ENCODE data around the gene ATP2C2.

Gene ATP2C2

DNA sequence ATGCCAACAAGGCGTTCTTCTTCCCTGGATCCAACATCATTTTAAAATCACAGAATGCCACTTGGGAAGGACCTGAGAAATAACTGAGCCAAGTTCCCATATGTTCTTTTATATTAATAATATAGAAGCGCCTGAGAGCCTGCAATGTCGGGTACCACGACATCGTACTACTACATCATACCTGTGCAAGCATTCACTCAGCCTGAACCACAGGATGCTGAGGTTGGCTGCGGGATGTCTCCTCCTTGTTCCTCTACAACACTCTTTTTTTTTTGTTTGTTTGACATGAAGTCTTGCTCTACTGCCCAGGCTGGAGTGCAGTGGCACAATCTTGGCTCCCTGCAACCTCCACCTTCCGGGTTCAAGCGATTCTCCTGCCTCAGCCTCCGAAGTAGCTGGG lies 2.1 kb upstream of the ATP2C2 start:
- 85% methylated on average over 9 of the region's 9 CpGs for WGBS
- peaks cover 10% of the 10 kb centered on the region for H3K4me1 ChIP-seq (ENCODE audit: control insufficient read depth, insufficient read depth, low read depth, low read length)
- H3K79me1 ChIP-seq (replicated peaks; ENCODE audit: low read length, poor library complexity, severe bottlenecking), result no peaks in the 10 kb centered on the region
- H2BK120ac ChIP-seq (ENCODE audit: low read depth, low read length), result no peak overlapping the region
- no peak overlapping the region for H3K18ac ChIP-seq (ENCODE audit: low read depth in 1 of 2, low read length in 2 of 2)
- H3K9ac ChIP-seq (ENCODE audit: low read length), result no peak overlapping the region
- H3K14ac ChIP-seq (ENCODE audit: low read length in 2 of 2), result no peak overlapping the region
- H2BK15ac ChIP-seq (ENCODE audit: low read depth, poor library complexity, severe bottlenecking), result no peak overlapping the region
- H3K27me3 ChIP-seq (ENCODE audit: control insufficient read depth in 1 of 2, insufficient read depth in 1 of 2, low read length in 2 of 2), result peaks cover 62 to 73% of the 10 kb centered on the region in 2 experiments
- no peak overlapping the region for H2AK5ac ChIP-seq (ENCODE audit: low read length, severe bottlenecking)
- no peak overlapping the region for H4K91ac ChIP-seq (ENCODE audit: low read length)
- no peak overlapping the region for H2AFZ ChIP-seq (ENCODE audit: low read depth, low read length)
- H3K9me3 ChIP-seq (ENCODE audit: control insufficient read depth, low read length), result no peaks in the 10 kb centered on the region
- DNase-seq, result no peak
- no peak overlapping the region for H3K23ac ChIP-seq (ENCODE audit: low read length in 2 of 2)
- no peak overlapping the region for H3K4me3 ChIP-seq (ENCODE audit: insufficient read depth in 1 of 2, low read depth in 1 of 2, low read length in 2 of 2)
- no peak overlapping the region for H3K4me2 ChIP-seq (ENCODE audit: low read length, poor library complexity, severe bottlenecking)
- no peaks in the 10 kb centered on the region for H3K36me3 ChIP-seq (ENCODE audit: control insufficient read depth in 1 of 2, insufficient read depth in 2 of 2, low read depth in 1 of 2, low read length in 2 of 2)
- H3K27ac ChIP-seq (ENCODE audit: low read length, poor library complexity, severe bottlenecking), result no peak overlapping the region
- H2BK12ac ChIP-seq (ENCODE audit: low read length in 2 of 2), result no peak overlapping the region
- H2BK5ac ChIP-seq (ENCODE audit: low read depth, low read length, poor library complexity, severe bottlenecking), result no peak overlapping the region
- H3K4ac ChIP-seq (ENCODE audit: low read depth in 1 of 2, low read length in 2 of 2), result no peak overlapping the region
- H4K8ac ChIP-seq (ENCODE audit: low read length), result no peak overlapping the region

DNA sequence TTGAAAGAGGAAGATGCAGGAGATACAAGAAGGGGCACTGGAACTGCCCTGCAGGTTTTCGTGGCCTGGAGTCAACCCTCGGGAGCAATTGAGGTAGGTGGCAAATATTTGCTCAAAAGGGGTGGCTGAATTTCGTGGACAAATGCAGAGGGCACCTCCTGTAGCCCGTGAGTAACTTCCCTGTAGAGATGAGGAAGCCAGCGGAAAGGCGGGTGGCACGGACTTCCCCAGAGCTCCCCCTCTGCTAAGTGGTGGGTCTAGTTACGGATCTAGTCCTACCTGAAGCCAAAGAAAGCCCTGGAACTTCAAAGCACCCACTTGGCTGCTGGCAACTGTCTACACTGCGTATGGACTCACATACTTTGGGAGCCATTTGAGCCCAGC lies 1.0 kb upstream of the ATP2C2 start:
- no peak for DNase-seq
- Histone ChIP-seq H3K9ac (ENCODE audit: low read length) (no peak overlapping the region), H2AFZ (ENCODE audit: low read depth, low read length) (no peak overlapping the region), H3K9me3 (ENCODE audit: control insufficient read depth, low read length) (no peaks in the 10 kb centered on the region), H3K4me3 (ENCODE audit: insufficient read depth in 1 of 2, low read depth in 1 of 2, low read length in 2 of 2) (no peak overlapping the region), H3K27ac (ENCODE audit: low read length, poor library complexity, severe bottlenecking) (no peak overlapping the region), H3K79me1 (replicated peaks; ENCODE audit: low read length, poor library complexity, severe bottlenecking) (no peaks in the 10 kb centered on the region), H2BK120ac (ENCODE audit: low read depth, low read length) (no peak overlapping the region), H3K36me3 (ENCODE audit: control insufficient read depth in 1 of 2, insufficient read depth in 2 of 2, low read depth in 1 of 2, low read length in 2 of 2) (no peaks in the 10 kb centered on the region), H3K4me1 (ENCODE audit: control insufficient read depth, insufficient read depth, low read depth, low read length) (peaks cover 8% of the 10 kb centered on the region), H3K14ac (ENCODE audit: low read length in 2 of 2) (no peak overlapping the region), H3K18ac (ENCODE audit: low read depth in 1 of 2, low read length in 2 of 2) (no peak overlapping the region), H3K27me3 (ENCODE audit: control insufficient read depth in 1 of 2, insufficient read depth in 1 of 2, low read length in 2 of 2) (peaks cover 68 to 82% of the 10 kb centered on the region in 2 experiments), H2BK5ac (ENCODE audit: low read depth, low read length, poor library complexity, severe bottlenecking) (no peak overlapping the region), H2BK15ac (ENCODE audit: low read depth, poor library complexity, severe bottlenecking) (no peak overlapping the region), H3K4me2 (ENCODE audit: low read length, poor library complexity, severe bottlenecking) (no peak overlapping the region), H2BK12ac (ENCODE audit: low read length in 2 of 2) (no peak overlapping the region), H3K4ac (ENCODE audit: low read depth in 1 of 2, low read length in 2 of 2) (no peak overlapping the region), H2AK5ac (ENCODE audit: low read length, severe bottlenecking) (no peak overlapping the region), H4K91ac (ENCODE audit: low read length) (no peak overlapping the region), H3K23ac (ENCODE audit: low read length in 2 of 2) (no peak overlapping the region), H4K8ac (ENCODE audit: low read length) (no peak overlapping the region)
- 78% methylated on average over 9 of the region's 9 CpGs for WGBS

DNA sequence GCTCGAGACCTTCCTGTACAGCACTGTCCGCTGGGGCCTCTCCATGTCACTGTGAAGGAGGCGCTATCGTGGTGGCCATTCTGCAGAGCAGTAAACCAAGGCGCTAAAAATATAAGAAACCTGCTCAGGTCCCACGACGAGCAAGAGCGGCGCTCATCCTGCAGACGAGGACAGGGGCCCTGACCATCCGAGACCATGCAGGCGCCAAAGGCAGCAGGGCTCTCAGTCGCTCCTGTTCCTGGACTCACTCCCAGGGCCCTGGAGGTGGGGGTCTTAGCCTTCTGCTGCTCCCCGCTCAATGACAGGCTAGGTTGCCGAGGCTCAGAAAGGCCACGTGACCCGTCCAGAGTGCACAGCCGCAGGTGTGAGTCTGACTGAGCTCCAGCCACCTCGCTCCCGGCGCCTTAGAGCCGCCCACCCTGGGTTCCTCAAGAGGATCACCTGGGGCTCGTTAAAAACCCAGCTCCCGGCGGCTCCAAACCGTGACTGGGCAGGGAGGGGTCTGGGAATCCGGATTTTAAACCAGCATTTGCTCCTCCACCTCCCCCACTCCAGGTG lies 509 bp upstream of the ATP2C2 start:
- H2BK12ac ChIP-seq (ENCODE audit: low read length in 2 of 2), result no peak overlapping the region
- H3K27me3 ChIP-seq (ENCODE audit: control insufficient read depth in 1 of 2, insufficient read depth in 1 of 2, low read length in 2 of 2), result peaks cover 66 to 77% of the 10 kb centered on the region in 2 experiments
- WGBS, result 47% methylated on average over 26 of the region's 27 CpGs
- no peak overlapping the region for H3K9ac ChIP-seq (ENCODE audit: low read length)
- H3K18ac ChIP-seq (ENCODE audit: low read depth in 1 of 2, low read length in 2 of 2), result no peak overlapping the region
- H2AFZ ChIP-seq (ENCODE audit: low read depth, low read length), result no peak overlapping the region
- DNase-seq, result no peak
- H3K14ac ChIP-seq (ENCODE audit: low read length in 2 of 2), result no peak overlapping the region
- H3K27ac ChIP-seq (ENCODE audit: low read length, poor library complexity, severe bottlenecking), result no peak overlapping the region
- no peak overlapping the region for H4K91ac ChIP-seq (ENCODE audit: low read length)
- H2AK5ac ChIP-seq (ENCODE audit: low read length, severe bottlenecking), result no peak overlapping the region
- H3K79me1 ChIP-seq (replicated peaks; ENCODE audit: low read length, poor library complexity, severe bottlenecking), result no peaks in the 10 kb centered on the region
- H3K9me3 ChIP-seq (ENCODE audit: control insufficient read depth, low read length), result no peaks in the 10 kb centered on the region
- peaks cover 6% of the 10 kb centered on the region for H3K4me1 ChIP-seq (ENCODE audit: control insufficient read depth, insufficient read depth, low read depth, low read length)
- no peak overlapping the region for H2BK5ac ChIP-seq (ENCODE audit: low read depth, low read length, poor library complexity, severe bottlenecking)
- no peak overlapping the region for H2BK15ac ChIP-seq (ENCODE audit: low read depth, poor library complexity, severe bottlenecking)
- H4K8ac ChIP-seq (ENCODE audit: low read length), result no peak overlapping the region
- no peak overlapping the region for H3K4me2 ChIP-seq (ENCODE audit: low read length, poor library complexity, severe bottlenecking)
- H3K4me3 ChIP-seq (ENCODE audit: insufficient read depth in 1 of 2, low read depth in 1 of 2, low read length in 2 of 2), result no peak overlapping the region
- no peak overlapping the region for H3K23ac ChIP-seq (ENCODE audit: low read length in 2 of 2)
- H3K36me3 ChIP-seq (ENCODE audit: control insufficient read depth in 1 of 2, insufficient read depth in 2 of 2, low read depth in 1 of 2, low read length in 2 of 2), result no peaks in the 10 kb centered on the region
- H2BK120ac ChIP-seq (ENCODE audit: low read depth, low read length), result no peak overlapping the region
- H3K4ac ChIP-seq (ENCODE audit: low read depth in 1 of 2, low read length in 2 of 2), result no peak overlapping the region

DNA sequence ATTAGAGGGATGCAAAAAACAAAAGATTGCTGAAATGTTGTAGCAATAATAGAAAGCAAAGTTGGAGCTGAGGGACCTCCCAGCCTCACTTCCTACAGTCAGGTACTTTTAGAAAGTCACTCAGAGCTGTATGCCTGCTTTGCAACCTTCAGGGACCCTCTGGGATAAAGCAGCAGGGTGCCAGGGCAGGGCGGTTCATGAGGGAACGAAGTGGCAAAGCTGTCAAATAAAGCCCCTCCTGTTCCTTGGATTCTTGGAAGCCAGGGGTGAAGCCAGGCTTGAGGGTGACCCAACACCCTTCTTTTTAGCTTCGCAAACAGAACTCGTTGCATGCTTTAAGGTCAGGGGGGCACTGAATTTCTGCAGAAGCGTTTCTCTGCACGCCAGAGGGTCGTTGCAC lies 767 bp downstream of the ATP2C2 start:
- no peak overlapping the region for H4K91ac ChIP-seq (ENCODE audit: low read length)
- peaks cover 71 to 79% of the 10 kb centered on the region in 2 experiments for H3K27me3 ChIP-seq (ENCODE audit: control insufficient read depth in 1 of 2, insufficient read depth in 1 of 2, low read length in 2 of 2)
- H3K9ac ChIP-seq (ENCODE audit: low read length), result no peak overlapping the region
- 38% methylated on average over 7 of the region's 7 CpGs for WGBS
- H3K14ac ChIP-seq (ENCODE audit: low read length in 2 of 2), result no peak overlapping the region
- H2BK12ac ChIP-seq (ENCODE audit: low read length in 2 of 2), result no peak overlapping the region
- no peak overlapping the region for H2AK5ac ChIP-seq (ENCODE audit: low read length, severe bottlenecking)
- H3K23ac ChIP-seq (ENCODE audit: low read length in 2 of 2), result no peak overlapping the region
- H3K4me1 ChIP-seq (ENCODE audit: control insufficient read depth, insufficient read depth, low read depth, low read length), result peaks cover 6% of the 10 kb centered on the region
- H3K9me3 ChIP-seq (ENCODE audit: control insufficient read depth, low read length), result no peaks in the 10 kb centered on the region
- H3K4ac ChIP-seq (ENCODE audit: low read depth in 1 of 2, low read length in 2 of 2), result no peak overlapping the region
- H3K79me1 ChIP-seq (replicated peaks; ENCODE audit: low read length, poor library complexity, severe bottlenecking), result no peaks in the 10 kb centered on the region
- H3K36me3 ChIP-seq (ENCODE audit: control insufficient read depth in 1 of 2, insufficient read depth in 2 of 2, low read depth in 1 of 2, low read length in 2 of 2), result no peaks in the 10 kb centered on the region
- no peak overlapping the region for H3K4me3 ChIP-seq (ENCODE audit: insufficient read depth in 1 of 2, low read depth in 1 of 2, low read length in 2 of 2)
- H2BK120ac ChIP-seq (ENCODE audit: low read depth, low read length), result no peak overlapping the region
- no peak overlapping the region for H2BK15ac ChIP-seq (ENCODE audit: low read depth, poor library complexity, severe bottlenecking)
- no peak overlapping the region for H3K27ac ChIP-seq (ENCODE audit: low read length, poor library complexity, severe bottlenecking)
- no peak overlapping the region for H3K18ac ChIP-seq (ENCODE audit: low read depth in 1 of 2, low read length in 2 of 2)
- DNase-seq, result no peak
- no peak overlapping the region for H2BK5ac ChIP-seq (ENCODE audit: low read depth, low read length, poor library complexity, severe bottlenecking)
- H2AFZ ChIP-seq (ENCODE audit: low read depth, low read length), result no peak overlapping the region
- no peak overlapping the region for H3K4me2 ChIP-seq (ENCODE audit: low read length, poor library complexity, severe bottlenecking)
- H4K8ac ChIP-seq (ENCODE audit: low read length), result no peak overlapping the region
